Caki2 (cell line): ENCODE results near the gene TRIM52. TPM values are rescaled to one million over a fixed set of nuclear protein-coding genes. Genes with fewer than 3 reads are reported as not detected.
"Not testable (repeated sequence)": the region's sequence is repeated elsewhere in the genome, so short reads cannot be mapped to it uniquely, and the experiment has no call there.

Source experiments
- DNase-seq: peaks from one replicate; pipeline ENCODE4 v3.0.0-alpha.2; 2015; ENCODE audit warnings: low read depth
- in situ Hi-C: cut with HindIII; loops from 2 replicates; pipeline ENCODE4 v1.10.0; 2016; ENCODE audit warnings: low sequenced_read_pairs, low pct_unique_long_range_greater_than_20kb, mixed read lengths
- total RNA-seq: library from RNA; depleted of rRNA; stranded (reverse); fragments of >200 nt; shearing (Covaris generic); gene quantifications from 2 replicates; pipeline ENCODE4 v1.2.3, GENCODE V29; 2014; ENCODE audit warnings: low replicate concordance; rRNA removed

The TRIM52 gene
- 1.3 and 12.9 TPM in 2 replicates for total RNA-seq

- in situ Hi-C loops, result no loop called here
- DNase-seq, result peak; percentile 91
Observed at GRCh38 chr5:181260720-181261319, at the start of gene TRIM52. TSS of gene TRIM52 (minus strand) at chr5:181261143. CDS start at chr5:181260813, 330 bp downstream.

- DNase-seq, in situ Hi-C loops: not testable (repeated sequence)
Observed at GRCh38 chr5:181287331-181287730, 26.4 kb upstream of the TRIM52 start.

- DNase-seq, in situ Hi-C loops: not testable (repeated sequence)
Observed at GRCh38 chr5:181285962-181286705, 25.2 kb upstream of the TRIM52 start.

- DNase-seq, in situ Hi-C loops: not testable (repeated sequence)
Observed at GRCh38 chr5:181283841-181284755, 23.2 kb upstream of the TRIM52 start.

GRCh38 chr5:181283347-181283746 lies 22.4 kb upstream of the TRIM52 start:
- in situ Hi-C loops, result no loop called here

GRCh38 chr5:181282874-181283273 lies 21.9 kb upstream of the TRIM52 start:
- no peak for DNase-seq
- in situ Hi-C loops, result no loop called here

More at GRCh38 chr5:181283347-181283746, 22.4 kb upstream of the TRIM52 start:
- DNase-seq, result no peak

- DNase-seq, in situ Hi-C loops: not testable (repeated sequence)
Observed at GRCh38 chr5:181282415-181282814, 21.5 kb upstream of the TRIM52 start.

GRCh38 chr5:181281984-181282316 lies 21.0 kb upstream of the TRIM52 start:
- in situ Hi-C loops, result no loop called here
- no peak for DNase-seq

- in situ Hi-C loops, result no loop called here
- no peak for DNase-seq
Observed at GRCh38 chr5:181281077-181281983, 20.4 kb upstream of the TRIM52 start.

- no peak for DNase-seq
- in situ Hi-C loops, result no loop called here
Observed at GRCh38 chr5:181280251-181280762, 19.4 kb upstream of the TRIM52 start.

- DNase-seq, in situ Hi-C loops: not testable (repeated sequence)
Observed at GRCh38 chr5:181273433-181273744, 12.4 kb upstream of the TRIM52 start.

- in situ Hi-C loops, result no loop called here
- no peak for DNase-seq
Observed at GRCh38 chr5:181271081-181271480, 10.1 kb upstream of the TRIM52 start.

- DNase-seq, in situ Hi-C loops: not testable (repeated sequence)
Observed at GRCh38 chr5:181267907-181268306, 7.0 kb upstream of the TRIM52 start.

GRCh38 chr5:181267291-181267904 lies 6.5 kb upstream of the TRIM52 start:
- DNase-seq, result peak; percentile 28
- in situ Hi-C loops, result not testable (repeated sequence)

GRCh38 chr5:181265092-181265671 lies 4.2 kb upstream of the TRIM52 start:
- in situ Hi-C loops, result no loop called here
- no peak for DNase-seq

- no peak for DNase-seq
- in situ Hi-C loops, result no loop called here
Observed at GRCh38 chr5:181263633-181264032, 2.7 kb upstream of the TRIM52 start.
